ENCODE measurements around the gene NELL1.

GRCh38 chr11:21615955-21616371 lies 946.6 kb downstream of the NELL1 start:
- TF ChIP-seq EZH2 (IDR thresholded peaks at IDR 0.05; ENCODE audit: insufficient read depth, poor library complexity, severe bottlenecking), result no peak
- TF ChIP-seq EZH2phosphoT487 (IDR thresholded peaks at IDR 0.05; ENCODE audit: insufficient read depth, low read depth), result no peak
